ENCODE data around the gene RPP30.
"Not testable (repeated sequence)": the region's sequence is repeated elsewhere in the genome, so short reads cannot be mapped to it uniquely, and the experiment has no call there.

The RPP30 gene

GRCh38 chr10:90866050-90866598 is 5.7 kb upstream of the RPP30 start:
- no peak for DNase-seq

DNA sequence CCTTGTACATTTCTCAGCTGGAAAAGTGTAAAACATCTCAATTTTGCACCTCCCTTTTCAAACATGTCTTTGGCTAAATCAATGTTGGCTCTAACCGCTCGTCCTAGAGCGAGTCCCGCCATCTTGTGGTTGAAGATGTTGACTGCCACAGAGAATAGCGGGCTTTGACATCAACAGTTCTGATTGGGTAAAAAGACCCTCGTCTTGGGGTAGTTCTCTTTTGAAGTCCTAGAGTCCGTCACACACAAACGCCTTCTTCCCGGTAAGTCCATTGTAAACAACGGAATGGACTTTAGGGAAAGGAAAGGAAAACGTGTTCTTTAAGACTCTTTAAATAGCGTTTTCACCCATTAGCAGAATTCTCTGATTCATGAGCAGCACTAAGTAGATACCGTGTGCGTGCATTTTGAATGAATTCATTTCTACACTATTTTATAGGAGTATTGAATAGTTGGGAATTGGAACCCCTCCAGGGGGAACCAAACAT is 452 bp upstream of the RPP30 start:
- DNase-seq: peak; percentile 70

GRCh38 chr10:90872648-90873020 is 860 bp downstream of the RPP30 start:
- no peak for DNase-seq

GRCh38 chr10:90879062-90879461 is 7.3 kb downstream of the RPP30 start:
- no peak for DNase-seq

- not testable (repeated sequence) for DNase-seq
Observed at GRCh38 chr10:90880059-90880719, 8.4 kb downstream of the RPP30 start.

GRCh38 chr10:90884431-90884830 is 12.7 kb downstream of the RPP30 start:
- no peak for DNase-seq

DNA sequence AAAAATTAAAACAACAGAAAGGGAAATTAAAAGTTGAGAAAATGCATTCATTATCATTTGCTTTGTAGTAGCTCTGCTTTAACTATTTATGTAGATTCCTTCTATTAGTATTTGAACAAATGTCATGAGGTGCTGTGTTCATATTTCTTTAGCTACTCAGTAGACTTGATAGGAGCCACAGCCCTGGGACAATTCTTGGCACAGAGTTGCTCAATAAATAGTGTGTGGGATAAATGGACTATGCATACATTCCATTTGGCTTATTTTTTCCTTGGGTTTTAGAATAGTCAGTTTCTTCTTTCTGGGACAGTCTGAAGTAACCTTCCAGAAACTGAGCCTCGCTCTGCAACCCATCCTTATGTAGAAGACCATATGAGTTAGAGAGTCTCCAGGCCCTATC is 13.4 kb downstream of the RPP30 start:
- DNase-seq: no peak

- DNase-seq: no peak
Observed at GRCh38 chr10:90887555-90887954, 15.8 kb downstream of the RPP30 start.

DNA sequence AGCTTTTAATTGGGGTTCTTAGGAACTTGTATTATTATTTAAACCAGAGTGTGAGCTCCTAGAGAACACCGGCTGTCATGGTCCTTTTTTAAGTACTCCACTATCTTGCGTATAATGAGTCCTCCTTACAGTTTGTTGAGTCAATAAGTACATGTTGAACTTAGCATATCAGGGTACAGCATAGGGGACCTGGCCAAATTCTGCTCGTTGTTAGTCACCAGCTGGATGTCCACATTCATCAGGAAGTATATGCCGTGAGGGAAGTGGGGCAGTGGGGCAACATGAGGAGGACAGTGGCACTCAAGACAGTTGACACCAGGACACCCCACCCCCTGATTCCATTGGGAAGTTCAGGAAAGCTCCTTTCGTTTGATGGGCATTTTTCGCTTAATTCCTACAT is 16.6 kb downstream of the RPP30 start:
- no peak for DNase-seq

GRCh38 chr10:90889636-90890035 is 17.9 kb downstream of the RPP30 start:
- DNase-seq: no peak

DNA sequence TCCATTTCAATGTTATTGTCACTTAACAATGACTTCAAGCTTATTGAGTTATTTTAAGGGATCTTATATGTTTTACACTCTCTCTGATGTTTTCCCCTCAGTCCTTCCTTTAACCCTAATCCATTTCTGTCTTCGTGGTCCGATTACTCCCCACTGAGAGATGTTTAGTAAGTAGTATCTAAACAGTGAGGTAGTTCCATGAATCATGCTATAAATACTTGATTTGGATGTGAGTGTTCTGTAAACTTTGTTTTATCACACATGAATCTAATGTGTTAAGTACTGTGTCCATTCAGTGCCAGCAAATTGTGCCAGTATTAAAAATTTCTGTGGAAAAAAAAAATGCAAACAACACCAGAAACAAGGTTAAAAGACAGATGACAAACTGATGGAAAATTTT is 18.6 kb downstream of the RPP30 start:
- no peak for DNase-seq

- no peak for DNase-seq
Observed at GRCh38 chr10:90893190-90893589, 21.4 kb downstream of the RPP30 start.

GRCh38 chr10:90896916-90897315 is 25.1 kb downstream of the RPP30 start:
- DNase-seq: not testable (repeated sequence)

- no peak for DNase-seq
Observed at GRCh38 chr10:90905925-90906324, 34.2 kb downstream of the RPP30 start.

GRCh38 chr10:90906596-90906995 is 34.8 kb downstream of the RPP30 start:
- no peak for DNase-seq

DNA sequence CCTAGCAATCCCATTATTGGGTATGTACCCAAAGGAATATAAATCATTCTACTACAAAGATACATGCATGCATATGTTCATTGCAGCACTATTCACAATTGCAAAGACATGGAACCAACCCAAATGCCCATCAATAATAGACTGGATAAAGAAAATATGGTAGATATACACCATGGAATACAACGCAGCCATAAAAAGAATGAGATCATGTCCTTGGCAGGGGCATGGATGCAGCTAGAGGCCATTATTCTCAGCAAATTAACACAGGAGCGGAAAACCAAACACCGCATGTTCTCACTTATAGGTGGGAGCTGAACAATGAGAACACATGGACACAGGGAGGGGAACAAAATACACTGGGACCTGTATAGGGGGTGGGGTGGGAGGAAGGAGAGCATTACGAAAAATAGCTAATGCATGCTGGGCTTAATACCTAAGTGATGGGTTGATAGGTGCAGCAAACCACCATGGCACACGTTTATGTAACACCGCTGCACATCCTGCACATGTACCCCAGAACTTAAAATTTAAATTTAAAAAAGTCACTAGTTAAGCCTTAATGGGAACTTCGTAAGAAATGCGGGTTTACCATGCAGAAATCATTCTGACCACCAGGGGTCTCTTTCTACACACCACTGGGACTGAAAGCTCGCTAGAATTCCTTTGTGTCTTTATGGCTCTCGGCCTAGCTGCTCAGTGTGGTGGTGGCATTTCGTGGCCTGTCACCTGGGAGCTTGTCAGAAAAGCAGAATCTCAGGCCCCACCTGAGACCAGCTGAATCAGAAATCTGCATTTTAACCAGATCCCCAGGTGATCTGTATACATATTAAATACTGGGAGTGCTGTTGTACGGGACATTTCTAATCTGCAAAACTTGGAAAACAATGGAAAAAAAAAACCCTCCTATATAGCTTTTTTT is 39.6 kb downstream of the RPP30 start:
- peak; percentile 46 for DNase-seq

DNA sequence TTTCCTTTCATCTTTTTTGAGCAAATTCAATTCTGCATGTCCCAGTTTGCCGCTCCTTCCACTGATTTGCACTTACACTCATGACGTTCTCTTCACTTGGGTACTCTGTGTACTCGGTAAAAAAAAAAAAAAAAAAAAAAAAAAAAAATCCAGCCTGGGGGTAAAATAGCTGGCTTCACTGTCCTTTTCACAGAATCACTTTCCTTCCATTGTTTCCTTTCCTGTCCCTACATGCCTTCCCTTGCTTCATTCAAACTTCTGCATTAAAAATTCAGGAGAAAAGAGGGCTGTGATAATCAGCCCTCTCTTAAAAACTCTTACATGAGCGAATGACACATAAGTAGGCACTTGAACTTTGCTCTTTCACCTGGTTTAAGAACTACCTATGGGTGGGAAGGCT is 40.4 kb downstream of the RPP30 start:
- no peak for DNase-seq

GRCh38 chr10:90912854-90913479 is 41.2 kb downstream of the RPP30 start:
- DNase-seq: no peak

- no peak for DNase-seq
Observed at GRCh38 chr10:90913774-90914420, 42.1 kb downstream of the RPP30 start.

DNA sequence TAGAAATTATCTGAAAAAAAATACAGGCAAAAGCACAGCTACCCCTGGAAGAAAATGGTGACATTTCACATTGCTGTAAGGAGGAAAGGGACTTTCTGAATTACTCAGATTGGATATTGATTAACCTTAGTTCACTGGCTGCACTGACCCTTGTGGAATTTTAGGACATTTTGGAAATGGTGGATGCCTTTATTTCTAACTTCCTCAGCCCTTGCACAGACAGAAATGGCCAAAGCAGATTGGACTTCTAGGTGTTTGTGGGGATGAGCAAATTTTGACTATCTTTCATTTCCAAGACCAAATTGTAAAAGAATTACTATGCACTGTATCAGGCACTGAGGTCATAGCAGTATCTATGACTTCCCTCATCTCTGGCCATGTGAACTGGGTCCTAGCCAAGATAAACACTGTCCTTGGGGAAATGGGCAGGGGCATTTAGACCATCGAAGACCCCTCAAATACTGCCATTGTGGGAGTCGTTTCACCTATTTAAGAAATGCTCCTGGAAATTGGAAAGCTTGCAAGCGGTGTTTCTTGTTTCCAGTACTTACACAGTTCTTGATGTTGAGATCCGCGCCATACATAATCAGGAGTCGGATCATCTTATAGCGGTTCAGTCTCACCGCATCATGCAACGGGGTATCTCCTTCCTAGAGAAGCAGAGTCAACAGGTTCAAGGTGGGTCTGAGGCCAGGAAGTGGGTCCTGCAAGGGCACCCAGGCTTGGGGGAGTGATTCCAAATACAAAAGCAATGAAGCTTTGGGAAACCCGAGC is 43.4 kb downstream of the RPP30 start:
- no peak for DNase-seq

DNA sequence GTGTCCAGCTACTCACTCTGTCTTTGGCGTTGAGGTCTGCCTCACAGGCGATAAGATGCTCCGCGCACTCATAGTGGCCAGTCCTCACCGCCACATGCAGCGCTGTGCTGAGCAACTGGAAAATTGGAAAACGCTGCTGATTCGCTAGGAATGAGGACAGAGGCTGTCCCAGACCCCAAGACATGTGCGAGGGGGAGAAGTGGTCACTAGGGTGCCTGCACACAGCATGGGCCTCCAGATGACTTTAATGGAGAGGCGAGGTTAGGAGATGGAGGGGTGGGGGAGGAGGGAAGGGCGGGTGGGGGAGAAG is 43.9 kb downstream of the RPP30 start:
- DNase-seq: no peak

Measured in right kidney (tissue), 1 donor.